AG04449 (cell line): ENCODE results near the gene ABTB1.

Experiments
- CTCF ChIA-PET: fragments of 350-600 bp; formaldehyde crosslinking; extraction: SDS; loops from one replicate; lab custom pipeline; 2021; ENCODE audit warnings: antibody characterized with exemption; lab: Yijun Ruan, JAX
- POLR2A ChIA-PET: fragments of 400-600, 350-600 bp; formaldehyde crosslinking; extraction: SDS; loops from one replicate; lab custom pipeline; 2020; ENCODE audit warnings: antibody characterized with exemption, inconsistent platforms; lab: Yijun Ruan, JAX
- DNase-seq: peaks from one replicate; pipeline ENCODE4 v3.0.0-alpha.2; 2010; ENCODE audit warnings: low read depth, low spot score
- H3K4me3 ChIP-seq: 2 replicates; pipeline ENCODE4 v1.5.1; 2011; ENCODE audit warnings: low read depth, mild to moderate bottlenecking, control low read depth, low read length
- TF ChIP-seq, protein P1 (sequence below): IDR thresholded peaks from one replicate; pipeline ENCODE4 v1.5.1; 2011; ENCODE audit warnings: mild to moderate bottlenecking, moderate library complexity, low read length, control low read depth, inconsistent platforms; ENCODE audit not compliant: insufficient read depth; ENCODE audit errors: missing control alignments

ABTB1 gene

DNA sequence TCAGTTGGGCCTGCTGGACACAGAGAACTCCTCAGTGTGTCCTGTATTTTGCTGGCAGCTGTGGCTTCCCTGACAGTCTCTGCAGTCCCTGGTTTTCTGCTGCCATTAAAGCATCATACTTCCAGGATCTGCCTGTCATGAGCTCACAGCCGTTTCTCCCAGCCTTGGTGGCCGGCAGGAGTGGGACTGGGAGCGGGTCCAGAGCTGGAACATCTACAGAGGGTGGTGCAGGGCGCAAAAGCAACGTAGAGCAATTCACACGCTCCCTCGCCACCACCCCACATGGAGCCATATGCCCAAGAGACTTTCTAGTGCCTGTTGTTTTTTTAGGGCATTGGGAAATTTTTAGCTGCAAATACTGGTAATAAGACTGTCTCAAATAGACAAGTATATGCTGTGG is 33.6 kb downstream of the ABTB1 start:
- CTCF ChIA-PET: interaction anchor here (1.2 to 2.5 kb wide), 2 partner anchors 10 kb away, joined by 3 to 29 read pairs; no protein-coding TSS in a partner anchor
- DNase-seq: no peak
- TF ChIP-seq, protein P1, sequence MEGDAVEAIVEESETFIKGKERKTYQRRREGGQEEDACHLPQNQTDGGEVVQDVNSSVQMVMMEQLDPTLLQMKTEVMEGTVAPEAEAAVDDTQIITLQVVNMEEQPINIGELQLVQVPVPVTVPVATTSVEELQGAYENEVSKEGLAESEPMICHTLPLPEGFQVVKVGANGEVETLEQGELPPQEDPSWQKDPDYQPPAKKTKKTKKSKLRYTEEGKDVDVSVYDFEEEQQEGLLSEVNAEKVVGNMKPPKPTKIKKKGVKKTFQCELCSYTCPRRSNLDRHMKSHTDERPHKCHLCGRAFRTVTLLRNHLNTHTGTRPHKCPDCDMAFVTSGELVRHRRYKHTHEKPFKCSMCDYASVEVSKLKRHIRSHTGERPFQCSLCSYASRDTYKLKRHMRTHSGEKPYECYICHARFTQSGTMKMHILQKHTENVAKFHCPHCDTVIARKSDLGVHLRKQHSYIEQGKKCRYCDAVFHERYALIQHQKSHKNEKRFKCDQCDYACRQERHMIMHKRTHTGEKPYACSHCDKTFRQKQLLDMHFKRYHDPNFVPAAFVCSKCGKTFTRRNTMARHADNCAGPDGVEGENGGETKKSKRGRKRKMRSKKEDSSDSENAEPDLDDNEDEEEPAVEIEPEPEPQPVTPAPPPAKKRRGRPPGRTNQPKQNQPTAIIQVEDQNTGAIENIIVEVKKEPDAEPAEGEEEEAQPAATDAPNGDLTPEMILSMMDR: no peak
- H3K4me3 ChIP-seq: no peak overlapping the region
- POLR2A ChIA-PET: no interaction called here

GRCh38 chr3:127706785-127707351 is 34.1 kb downstream of the ABTB1 start:
- H3K4me3 ChIP-seq: no peak overlapping the region
- no peak for DNase-seq
- TF ChIP-seq, protein P1: no peak
- ChIA-PET CTCF (interaction anchor here (1.2 to 2.5 kb wide), 2 partner anchors 10 to 11 kb away, joined by 3 to 29 read pairs; no protein-coding TSS in a partner anchor), POLR2A (no interaction called here)

GRCh38 chr3:127707851-127708411 is 35.2 kb downstream of the ABTB1 start:
- TF ChIP-seq, protein P1: no peak
- H3K4me3 ChIP-seq: no peak overlapping the region
- ChIA-PET POLR2A (no interaction called here), CTCF (interaction anchor here (2.5 kb wide), 1 partner anchor 12 kb away, joined by 29 read pairs; no protein-coding TSS in a partner anchor)
- no peak for DNase-seq

GRCh38 chr3:127708837-127709236 is 36.1 kb downstream of the ABTB1 start:
- TF ChIP-seq, protein P1: no peak
- ChIA-PET POLR2A (no interaction called here), CTCF (interaction anchor here (5.8 kb wide), 1 partner anchor 12 kb away, joined by 28 read pairs; no protein-coding TSS in a partner anchor)
- H3K4me3 ChIP-seq: no peak overlapping the region
- no peak for DNase-seq

- H3K4me3 ChIP-seq: no peak overlapping the region
- ChIA-PET CTCF (interaction anchor here (5.8 kb wide), 1 partner anchor 13 kb away, joined by 28 read pairs; no protein-coding TSS in a partner anchor), POLR2A (no interaction called here)
- TF ChIP-seq, protein P1: no peak
- DNase-seq: no peak
These were observed 36.7 kb downstream of the ABTB1 start for GRCh38 chr3:127709320-127710060.
